ENCODE results near the gene LDLRAD3.

Gene LDLRAD3

DNA sequence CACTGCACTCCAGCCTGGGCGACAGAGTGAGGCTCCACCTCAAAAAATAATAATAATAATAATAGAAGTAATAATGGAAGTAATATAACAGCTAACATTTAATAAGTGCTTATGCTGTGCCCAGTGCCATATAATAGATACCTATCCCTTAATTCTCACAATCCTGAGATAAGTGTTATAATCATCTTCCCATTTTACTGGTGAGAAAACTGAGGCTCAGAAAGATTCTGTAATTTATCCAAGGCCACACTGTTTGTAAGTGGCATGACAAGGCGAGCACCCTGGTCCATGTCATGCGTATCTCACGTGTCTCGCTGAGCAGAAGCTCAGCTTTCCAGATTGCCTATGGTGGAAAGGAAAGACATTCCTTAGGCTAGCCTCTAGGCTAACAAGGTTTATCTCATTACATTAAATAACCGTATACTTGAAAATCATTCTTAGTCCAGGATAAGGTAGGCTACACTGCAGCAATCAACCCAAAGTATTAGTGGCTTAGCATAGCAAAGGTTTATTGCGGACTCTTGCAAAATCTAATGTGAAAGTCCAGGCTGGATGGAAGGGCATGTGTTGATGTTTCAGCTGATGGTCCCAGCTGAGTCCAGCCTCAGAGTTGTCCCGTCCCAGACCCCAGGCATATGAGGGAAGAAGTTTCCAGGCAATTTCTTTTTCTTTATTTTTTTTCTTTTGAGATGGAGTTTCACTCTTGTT is 15.0 kb upstream of the LDLRAD3 start:
- DNase-seq: no peak

DNA sequence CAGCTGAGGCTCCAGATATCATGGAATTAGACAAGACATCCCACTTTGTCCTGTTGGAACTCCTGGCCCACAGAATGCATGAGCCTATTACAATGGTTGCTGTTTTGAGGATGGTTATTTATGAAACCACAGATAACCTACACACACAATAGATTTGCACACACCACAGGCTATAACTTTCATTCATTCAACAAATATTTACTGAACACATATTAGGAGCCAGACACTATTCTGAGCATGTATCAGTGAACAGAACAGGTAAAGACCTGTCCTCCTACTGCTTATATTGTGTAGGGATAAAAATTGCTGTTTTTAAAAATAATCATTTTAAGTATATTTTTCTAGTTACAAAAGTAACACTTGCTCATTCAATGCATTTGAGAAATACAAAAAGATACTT is 13.4 kb upstream of the LDLRAD3 start:
- DNase-seq: no peak

DNA sequence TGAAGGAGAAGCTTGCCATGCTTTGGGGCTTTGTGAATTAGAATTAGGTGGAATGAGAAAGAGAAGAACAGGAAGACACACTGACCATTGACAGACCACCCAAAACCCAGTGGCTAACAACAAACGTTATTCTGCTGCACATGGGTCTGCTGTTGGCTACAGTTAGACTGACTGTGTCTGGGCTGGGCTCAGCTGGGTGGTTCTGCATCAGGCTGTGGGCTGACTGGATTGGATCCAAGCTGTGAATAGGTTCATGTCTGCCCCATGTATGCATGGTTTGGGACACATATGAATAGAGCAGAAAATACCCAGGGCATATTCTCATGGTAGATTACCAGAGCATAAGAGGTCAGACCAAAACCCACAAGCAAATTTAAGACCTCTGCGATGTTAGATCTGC is 11.7 kb upstream of the LDLRAD3 start:
- no peak for DNase-seq

DNA sequence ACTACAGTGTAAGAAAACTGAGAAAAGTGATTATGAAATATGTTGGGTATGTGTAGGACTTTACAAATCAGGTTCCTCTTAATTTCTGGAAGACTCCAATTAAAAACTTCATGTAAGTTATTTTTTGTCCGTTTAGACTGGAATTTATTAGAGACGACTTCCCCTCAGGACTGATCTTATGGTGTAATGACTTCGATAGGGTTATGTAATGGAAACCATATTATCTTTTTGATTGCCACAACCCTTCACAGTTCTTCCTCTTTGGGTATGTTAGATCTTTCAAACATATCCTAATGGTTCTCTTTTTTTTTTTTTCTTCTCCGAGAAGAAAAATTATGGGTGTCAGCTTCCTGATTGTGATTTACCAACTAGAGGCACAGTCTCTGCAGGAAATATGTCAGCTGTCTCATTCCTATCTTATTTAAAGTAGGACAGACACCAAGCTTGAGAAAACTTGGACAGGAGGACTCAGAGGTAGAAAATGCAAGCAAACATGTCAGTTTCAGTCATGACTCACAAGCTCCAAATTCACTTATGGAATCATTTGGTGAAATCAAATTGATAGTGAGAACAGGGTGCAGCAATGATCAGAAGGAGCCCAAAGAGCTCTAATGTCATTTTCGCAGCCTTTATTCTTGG is 11.1 kb upstream of the LDLRAD3 start:
- no peak for DNase-seq

DNA sequence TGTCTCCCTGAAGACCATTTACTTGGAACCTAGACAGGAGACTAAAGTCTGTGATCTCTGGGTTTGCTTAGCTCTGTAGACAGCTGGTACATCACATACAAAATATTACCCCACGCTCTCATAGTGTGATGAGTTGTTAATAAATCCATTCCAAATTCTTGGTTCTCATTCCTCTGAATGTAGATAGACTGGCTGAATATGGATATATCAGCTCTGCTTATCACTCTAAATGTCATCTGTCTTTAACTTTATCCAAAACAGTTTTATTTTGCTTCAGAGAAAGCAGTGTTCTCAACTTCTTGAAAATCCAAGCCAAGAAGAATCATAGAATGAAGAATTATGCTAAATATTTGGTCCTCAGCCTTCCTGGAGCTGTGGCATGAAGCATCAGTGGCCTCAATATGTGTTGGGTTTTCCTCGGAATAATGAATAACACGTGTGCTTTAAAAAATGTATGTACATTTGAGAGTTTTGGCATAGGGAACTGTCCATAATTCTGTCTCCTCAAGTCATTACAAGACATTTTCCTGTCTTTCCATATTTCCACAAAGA is 10.5 kb upstream of the LDLRAD3 start:
- no peak for DNase-seq

DNA sequence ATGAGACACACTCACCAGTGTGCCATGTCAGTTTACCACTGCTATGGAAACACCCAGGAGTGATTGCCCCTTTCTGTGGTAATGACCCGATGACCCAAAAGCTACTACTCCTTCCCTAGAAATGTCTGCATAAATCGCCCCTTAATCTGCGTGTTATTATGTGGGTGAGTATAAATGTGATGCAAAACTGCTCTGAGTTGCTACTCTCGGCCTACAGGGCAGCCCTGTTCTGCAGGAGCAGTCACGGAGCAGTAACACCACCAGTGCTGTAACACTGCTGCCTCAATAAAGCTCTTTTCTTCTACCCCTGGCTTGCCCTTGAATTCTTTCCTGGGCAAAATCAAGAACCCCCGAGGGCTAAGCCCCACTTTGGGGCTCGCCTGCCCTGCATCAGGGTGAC is 9.6 kb upstream of the LDLRAD3 start:
- no peak for DNase-seq

DNA sequence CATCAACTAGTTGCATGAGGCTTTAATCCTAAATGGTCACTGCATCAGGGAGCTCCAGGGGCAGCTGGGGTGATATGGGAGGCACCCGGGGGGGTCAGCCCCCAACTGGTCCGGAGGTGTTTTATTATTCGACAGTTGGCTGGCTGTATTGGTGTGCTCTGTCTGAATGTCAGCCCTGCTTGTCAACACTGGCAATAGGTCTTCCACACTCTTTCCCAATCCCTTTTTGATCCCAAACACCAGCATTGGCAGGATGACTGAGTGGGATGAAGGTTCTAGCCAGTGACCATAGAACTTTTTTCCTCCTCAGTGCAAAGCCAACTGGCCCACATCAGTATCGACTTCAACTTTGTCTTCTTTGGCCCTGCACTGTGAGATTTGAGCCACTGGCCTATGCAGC is 8.9 kb upstream of the LDLRAD3 start:
- no peak for DNase-seq

DNA sequence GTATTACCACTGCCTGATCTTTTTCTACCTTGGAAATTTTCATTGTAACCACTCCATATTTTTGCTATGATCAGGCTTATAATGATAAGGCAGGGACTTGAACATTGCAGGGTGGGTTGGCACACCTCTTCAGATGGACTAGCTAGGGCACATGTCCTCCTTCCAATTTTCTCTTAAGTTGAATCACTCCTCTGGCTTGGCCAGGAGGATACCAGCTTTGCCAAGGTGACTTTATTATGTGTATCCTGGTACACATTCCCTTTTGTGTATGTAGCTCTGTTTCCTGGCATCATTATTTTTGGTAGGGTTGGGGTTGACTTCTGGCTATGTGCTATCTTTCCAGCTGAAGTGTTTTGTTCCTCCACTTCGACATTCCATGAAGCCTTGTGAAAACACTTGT is 8.5 kb upstream of the LDLRAD3 start:
- DNase-seq: no peak

DNA sequence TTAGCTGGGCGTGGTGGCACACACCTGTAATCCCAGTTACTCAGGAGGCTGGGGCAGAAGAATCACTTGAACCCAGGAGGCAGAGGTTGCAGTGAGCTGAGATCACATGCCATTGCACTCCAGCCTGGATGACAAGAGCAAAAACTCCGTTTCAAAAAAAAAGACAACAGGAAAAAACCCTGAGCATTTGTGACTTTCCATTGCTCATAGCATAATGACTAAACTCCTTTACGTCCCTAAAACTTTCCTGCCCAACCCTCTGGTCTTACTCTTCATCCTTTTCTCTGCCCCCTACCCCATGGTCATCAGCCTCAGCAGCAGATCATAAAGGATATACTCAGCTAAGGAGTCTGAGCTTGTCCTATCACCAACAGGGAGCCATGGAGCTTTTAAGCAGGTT is 6.8 kb upstream of the LDLRAD3 start:
- DNase-seq: no peak

DNA sequence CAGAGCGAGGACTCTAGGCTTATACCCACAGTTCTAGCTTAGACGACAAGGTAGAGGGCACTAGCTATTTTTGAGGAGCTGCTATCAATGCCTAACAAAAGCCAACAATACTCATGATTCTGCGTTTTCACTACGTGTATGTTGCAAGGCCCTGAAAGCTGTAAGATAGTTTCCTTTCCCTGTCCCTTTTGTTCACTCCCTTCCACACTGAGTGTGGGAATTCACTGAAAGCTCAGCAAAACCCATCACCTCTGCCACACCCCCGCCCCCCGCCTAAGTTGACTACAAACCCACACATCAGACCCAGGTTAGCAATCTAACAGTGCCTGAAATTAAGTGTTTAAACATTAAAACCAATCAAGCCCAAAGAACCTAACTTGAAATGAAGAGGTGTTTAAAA is 6.2 kb upstream of the LDLRAD3 start:
- no peak for DNase-seq

DNA sequence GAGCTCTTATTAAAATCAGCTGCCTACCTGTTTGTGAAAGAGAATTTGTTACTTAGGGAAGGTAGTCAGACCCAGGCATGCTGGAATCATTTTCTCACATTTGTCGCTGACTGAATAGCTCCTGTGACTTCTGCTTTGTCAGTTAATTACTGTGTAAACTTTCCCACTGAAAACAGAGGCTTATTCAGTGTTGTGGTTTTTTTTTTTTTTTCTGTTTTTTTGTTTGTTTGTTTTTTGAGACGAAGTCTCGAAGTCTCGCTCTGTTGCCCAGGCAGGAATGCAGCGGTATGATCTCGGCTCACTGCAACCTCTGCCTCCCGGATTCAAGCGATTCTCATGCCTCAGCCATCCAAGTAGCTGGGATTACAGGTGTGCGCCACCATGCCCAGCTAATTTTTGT is 5.6 kb upstream of the LDLRAD3 start:
- no peak for DNase-seq

DNA sequence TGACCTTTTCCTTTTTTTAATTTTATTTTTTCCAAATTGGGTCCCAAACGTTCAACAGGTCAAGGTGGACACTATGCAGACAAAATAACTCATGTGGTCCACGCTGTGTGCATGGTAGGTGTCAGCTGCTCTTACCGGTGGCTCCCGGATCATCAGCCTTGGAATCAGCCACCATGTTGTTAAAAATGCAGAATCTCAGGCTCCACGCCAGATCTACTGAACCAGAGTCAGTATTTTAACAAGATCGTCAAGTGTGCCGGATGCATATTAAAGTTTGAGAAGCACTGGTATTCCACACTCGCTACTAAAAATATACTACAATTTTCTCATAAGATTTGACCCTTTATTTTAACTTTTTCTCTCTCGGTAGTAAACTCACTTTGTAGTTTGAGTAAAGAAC is 553 bp upstream of the LDLRAD3 start:
- DNase-seq: no peak

DNA sequence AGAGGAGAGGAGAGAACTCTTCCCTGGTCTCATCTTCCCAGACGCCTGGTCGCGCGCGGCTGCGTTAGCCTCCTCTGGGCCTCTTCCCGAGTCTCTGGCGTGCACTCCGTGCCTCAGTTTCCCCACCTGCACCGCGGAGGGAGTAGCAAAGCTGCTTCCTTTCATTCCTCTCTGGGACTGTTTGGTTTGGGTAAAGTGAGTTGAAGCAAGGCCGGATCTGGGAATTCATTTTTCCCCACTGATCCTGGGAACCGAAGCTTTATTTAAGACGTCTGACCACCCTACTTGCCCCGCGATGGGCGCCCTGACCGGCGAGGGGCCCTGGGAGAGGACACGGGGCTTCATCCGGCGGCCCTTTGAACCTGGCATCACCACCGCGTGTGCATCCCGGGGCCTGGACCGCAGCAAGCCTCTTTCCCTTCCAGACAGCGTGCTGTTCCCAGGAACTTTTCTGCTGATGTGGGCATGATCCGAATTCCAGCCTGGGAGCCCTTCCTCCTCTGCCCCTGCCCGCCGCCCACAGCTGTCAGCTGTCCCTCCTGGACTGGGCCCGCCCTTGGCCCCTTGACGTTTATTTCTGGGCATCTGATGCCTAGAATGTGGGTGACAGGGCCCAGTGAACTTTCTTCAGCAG is 758 bp downstream of the LDLRAD3 start:
- DNase-seq: no peak

DNA sequence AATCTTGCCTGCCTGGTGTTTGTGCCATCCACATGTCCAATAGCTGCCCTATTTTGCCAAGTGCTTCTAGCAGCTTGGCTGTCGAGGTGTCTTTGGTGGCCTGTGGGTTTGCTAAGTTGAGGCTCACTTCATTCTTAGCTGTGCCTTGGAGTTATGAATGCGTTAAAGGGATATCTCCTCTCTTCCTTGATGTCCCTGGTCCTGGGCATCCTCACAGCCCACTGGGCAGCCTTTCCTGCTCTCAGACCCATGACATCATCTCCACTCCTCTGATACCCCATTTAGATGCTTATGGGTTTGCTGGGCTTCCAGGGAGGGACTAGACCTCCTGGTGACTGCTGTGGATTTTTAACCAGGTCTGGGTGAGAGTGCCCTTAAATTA is 1.3 kb downstream of the LDLRAD3 start:
- DNase-seq: no peak

DNA sequence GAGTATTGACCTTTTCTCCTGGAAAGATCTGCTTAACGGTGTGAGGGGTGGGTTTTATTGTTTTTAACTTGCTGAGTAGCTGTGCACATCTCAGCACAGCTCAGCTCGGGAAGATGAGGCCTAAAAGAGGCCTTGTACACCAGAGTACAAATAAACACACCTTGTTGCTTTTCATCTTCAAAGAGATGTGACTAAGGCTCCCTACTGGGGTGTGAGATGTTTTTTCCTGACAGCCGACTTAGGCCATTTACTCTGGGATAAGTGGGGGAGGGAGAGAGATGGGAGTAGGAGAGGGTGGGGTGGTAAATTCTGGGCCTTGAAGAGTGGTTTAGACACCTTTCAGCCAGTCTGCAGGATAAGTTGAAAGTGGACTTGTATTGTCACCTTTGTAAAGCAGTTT is 2.9 kb downstream of the LDLRAD3 start:
- DNase-seq: no peak

DNA sequence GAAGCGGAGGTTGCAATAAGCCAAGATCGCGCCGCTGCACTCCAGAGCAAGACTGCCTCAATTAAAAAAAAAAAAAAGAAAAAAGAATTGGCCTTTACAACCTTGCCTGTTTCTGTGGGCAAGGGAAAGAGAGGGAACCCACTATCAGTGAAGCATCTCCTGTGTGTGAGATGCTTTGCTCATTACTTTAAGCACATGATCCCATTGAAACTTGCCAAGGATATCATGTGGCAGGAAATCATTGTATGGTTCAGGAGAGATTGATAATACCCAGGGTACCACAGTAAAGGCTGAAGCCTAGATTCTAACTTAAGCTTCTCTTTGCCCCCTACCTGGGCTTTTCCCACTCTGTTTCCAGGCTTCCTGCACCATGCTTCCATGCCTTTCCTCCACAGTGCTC is 3.6 kb downstream of the LDLRAD3 start:
- no peak for DNase-seq

DNA sequence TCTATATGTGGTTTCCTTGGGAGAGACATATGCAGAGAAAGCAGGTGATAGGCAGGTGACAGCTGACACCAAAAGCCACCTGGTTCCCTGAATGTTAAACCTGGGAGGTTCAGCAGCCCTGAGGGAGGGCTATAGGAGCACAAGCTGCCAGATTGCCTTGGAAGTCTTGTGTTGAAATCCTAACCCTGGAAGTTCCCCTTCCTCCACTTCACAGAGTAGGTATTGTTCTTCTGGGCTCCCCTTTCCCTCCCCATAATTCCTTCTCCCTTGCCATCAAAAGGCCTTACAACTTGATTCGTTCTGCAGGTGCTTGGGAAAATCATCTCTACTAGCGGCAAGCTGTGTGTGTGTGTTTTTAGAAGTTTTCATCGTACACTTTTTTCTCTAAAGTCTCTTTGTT is 5.4 kb downstream of the LDLRAD3 start:
- no peak for DNase-seq

DNA sequence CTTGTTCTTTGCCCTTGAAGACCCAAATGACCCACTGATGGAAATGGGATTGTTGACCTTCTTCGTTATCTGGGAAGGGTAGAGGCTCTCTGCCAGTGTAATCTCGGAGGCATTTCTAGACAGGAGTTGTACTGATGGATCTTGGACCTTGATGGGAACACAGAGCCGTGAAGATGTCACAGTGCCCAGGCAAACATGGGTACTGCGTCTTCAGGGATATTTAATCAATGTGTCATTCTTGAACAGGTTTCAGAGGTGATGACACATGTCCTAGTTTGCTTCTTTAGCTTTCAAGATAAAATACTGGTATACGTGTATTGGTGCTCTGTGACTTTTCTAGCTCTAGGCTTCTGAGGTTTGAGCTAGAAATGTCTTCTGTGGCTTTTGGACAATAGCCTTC is 6.2 kb downstream of the LDLRAD3 start:
- DNase-seq: no peak

DNA sequence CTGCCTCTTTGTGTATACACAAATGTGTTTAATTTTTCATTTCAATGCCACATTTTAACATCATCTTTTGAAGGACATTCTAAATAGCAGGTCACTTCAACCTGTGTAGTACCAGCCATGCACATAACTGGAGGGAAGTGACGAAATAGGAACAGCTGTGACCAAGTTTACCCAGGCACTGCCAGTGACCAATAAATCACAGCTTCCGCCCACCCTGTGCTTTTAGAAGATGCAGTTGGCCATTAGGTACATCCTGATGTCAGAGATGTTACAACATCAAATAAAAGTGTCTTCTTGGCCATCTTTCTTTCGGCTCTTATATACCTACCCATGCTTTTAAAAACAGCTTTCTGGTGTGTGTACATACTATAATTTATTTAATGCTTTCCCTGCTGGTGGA is 7.8 kb downstream of the LDLRAD3 start:
- DNase-seq: peak; percentile 12

DNA sequence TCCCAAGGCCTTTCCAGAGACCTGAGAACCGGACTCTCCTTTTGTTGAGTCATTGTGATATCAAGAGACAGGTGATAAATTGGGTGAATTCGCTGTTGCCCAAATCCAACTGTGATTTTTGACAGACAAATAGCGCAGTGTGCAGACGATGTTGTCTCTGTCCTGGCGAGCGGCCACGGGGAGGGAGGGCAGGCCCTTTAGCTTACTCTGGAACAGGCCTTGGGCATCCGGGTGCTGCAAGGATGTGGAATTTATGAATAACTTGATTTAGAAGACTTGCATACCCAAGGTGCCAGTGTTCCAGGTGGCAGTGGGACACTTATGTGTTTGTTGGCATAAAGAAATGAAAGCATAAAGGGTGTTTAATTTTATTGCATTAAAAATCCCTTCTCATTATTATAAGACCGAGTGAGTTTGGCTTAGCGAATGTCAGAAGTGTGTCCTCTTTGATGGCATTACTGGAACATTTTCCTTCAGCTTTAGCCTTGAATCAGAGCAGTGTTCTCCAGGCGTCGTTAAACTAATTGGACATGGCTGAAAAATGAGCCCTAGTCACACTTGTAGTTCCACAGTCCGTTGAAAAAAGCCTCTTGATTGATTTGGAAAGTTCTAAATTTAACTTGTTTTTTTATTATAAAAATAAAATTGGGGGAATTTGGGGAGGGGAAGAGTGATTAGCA is 9.4 kb downstream of the LDLRAD3 start:
- no peak for DNase-seq

DNA sequence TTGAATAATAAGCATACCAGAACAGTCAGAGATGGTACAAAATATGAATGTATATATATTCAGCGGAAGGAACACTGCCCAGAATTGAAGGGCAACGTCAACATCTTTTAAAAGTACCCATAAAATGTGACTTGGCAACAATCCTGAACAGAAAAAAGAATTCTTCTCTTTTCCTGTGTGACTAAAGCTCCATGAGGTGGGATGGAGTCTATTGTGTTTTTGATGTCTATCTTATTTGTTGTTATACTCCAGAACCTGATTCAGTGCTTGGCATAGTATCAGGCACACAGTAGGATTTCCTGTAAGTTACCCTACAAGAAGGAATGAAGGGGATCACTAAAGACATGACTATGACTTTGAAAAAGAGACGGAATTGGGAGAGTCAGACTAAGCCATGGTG is 10.3 kb downstream of the LDLRAD3 start:
- DNase-seq: no peak

DNA sequence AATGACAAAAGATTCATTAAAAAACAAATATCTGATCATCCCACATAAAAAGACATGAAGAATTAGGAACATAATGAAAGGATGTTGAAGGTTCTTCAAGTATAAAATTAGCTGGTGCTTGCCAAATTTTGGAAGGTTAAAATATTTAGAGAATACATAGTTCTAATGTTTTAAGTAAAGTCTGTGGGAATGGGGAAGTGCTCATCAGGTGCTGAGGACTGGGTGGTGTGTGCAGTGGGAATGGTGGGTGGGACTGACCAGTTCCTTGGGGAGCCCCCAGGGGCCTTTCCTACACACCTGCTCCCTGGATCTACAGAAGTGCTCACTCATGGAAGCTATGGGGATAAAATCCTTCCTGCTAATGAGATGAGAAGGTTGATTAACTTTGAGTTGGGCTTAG is 11.8 kb downstream of the LDLRAD3 start:
- DNase-seq: no peak

DNA sequence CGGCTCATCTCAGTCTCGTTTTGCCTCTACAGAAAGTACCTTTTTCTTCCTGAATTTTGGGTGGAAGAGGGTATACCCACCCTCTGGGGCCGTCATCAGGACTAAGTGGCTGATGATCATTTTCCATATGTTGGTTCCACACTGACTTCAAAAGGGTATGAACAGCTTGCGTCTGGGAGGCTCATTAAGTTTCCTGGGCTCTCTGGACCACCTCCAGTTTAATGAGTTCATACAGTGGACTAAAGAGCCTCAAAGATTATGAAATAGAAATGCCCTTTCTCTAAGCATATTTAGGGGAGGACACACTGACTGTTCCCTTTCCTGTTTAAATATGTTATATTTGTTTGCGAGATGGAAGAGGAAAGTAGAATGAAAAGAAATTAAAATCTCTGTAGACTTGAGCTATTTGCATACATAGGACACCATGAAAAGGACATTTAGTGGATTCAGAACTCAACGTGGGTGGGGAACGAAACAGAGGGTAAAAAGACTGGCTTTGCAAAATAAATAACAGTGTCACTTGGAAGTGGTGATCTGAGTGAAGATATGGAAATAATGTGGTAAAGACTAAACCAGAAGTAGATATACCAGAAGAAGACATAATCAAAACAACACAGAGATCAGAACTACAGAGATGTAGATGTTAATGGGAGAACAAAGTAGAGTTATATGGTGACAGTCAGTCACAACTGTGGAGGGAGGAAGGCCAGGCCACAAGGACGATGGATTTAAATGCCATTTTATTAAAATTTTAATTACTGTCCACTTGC is 18.7 kb downstream of the LDLRAD3 start:
- DNase-seq: no peak

All from NCI-H1092 (cell line).